ENCODE results near the gene KIRREL3.

DNA sequence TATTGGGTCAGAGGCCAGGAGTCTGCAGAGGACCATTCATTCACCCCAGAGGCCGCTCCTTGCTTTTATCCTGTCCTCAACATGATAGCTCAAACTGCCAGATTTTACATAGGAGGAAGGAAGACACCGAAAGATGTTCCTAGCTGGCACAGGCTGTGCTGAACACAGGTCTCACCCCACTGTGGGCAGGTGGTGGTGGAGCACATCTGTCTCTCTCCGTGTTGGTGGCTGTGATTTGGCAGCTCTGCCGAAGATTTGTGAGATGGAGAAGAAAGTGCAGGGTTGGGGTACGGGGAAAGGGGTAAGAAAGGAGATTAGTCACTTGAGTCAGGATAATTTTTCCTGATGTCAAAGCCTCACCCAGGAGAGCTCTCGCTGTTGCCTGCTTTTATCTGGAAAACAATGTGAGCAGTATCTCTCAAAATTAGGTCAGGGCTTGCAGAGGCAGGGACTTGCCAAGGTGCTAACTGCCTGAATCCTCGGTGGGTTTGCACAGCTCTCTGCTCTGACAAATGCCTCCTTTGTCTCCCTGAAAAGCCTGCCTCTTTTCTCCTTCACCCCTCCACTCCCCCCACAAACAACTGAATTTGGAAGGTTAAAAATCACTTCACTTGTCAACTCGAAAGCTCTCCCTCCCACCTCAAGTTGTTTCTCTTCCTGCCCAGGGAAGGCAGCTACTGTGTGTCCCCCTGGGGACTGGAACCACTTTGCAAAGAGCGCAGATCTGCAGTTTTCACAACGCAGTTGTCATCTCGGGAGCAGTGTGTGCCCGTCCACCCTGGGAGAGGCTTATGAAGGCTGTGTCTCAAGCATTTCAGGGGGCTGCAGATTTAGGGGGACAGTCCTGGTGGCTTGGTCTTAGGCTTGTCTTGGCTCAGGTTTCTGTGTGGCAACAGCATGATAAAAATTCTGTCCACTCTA lies 345.4 kb downstream of the KIRREL3 start:
- TF ChIP-seq, protein P1, sequence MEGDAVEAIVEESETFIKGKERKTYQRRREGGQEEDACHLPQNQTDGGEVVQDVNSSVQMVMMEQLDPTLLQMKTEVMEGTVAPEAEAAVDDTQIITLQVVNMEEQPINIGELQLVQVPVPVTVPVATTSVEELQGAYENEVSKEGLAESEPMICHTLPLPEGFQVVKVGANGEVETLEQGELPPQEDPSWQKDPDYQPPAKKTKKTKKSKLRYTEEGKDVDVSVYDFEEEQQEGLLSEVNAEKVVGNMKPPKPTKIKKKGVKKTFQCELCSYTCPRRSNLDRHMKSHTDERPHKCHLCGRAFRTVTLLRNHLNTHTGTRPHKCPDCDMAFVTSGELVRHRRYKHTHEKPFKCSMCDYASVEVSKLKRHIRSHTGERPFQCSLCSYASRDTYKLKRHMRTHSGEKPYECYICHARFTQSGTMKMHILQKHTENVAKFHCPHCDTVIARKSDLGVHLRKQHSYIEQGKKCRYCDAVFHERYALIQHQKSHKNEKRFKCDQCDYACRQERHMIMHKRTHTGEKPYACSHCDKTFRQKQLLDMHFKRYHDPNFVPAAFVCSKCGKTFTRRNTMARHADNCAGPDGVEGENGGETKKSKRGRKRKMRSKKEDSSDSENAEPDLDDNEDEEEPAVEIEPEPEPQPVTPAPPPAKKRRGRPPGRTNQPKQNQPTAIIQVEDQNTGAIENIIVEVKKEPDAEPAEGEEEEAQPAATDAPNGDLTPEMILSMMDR (optimal IDR thresholded peaks at IDR 0.05 in 1 of 3, IDR thresholded peaks at IDR 0.05 in 1 of 3, conservative IDR thresholded peaks at IDR 0.05 in 1 of 3; ENCODE audit: extremely low read depth in 1 of 3, insufficient read depth in 2 of 3, low read length in 3 of 3) = no peak
- TF ChIP-seq EZH2 (IDR thresholded peaks at IDR 0.05; ENCODE audit: low read length) = no peak
